GM10248 (cell line): ENCODE data around the gene IRF5.

Experiments used
- CTCF ChIA-PET: fragments of 300-600 bp; sonication (Branson Sonifier 250); formaldehyde crosslinking; extraction: SDS; loops from one replicate; lab custom pipeline; 2021; ENCODE audit warnings: antibody characterized with exemption; lab: Yijun Ruan, JAX
- POLR2A ChIA-PET: fragments of 350-650 bp; sonication (Branson Sonifier 250); formaldehyde crosslinking; extraction: SDS; loops from one replicate; lab custom pipeline; 2020; ENCODE audit warnings: antibody characterized with exemption; lab: Yijun Ruan, JAX
- DNase-seq: peaks from one replicate; pipeline ENCODE4 v3.0.0; 2012; ENCODE audit errors: extremely low spot score
- TF ChIP-seq, protein P1 (sequence below): IDR thresholded peaks from 2 replicates; pipeline ENCODE4 v1.5.1; 2012; ENCODE audit warnings: mild to moderate bottlenecking, low read depth; ENCODE audit errors: extremely low read depth, missing control alignments, control extremely low read depth

Gene IRF5

DNA sequence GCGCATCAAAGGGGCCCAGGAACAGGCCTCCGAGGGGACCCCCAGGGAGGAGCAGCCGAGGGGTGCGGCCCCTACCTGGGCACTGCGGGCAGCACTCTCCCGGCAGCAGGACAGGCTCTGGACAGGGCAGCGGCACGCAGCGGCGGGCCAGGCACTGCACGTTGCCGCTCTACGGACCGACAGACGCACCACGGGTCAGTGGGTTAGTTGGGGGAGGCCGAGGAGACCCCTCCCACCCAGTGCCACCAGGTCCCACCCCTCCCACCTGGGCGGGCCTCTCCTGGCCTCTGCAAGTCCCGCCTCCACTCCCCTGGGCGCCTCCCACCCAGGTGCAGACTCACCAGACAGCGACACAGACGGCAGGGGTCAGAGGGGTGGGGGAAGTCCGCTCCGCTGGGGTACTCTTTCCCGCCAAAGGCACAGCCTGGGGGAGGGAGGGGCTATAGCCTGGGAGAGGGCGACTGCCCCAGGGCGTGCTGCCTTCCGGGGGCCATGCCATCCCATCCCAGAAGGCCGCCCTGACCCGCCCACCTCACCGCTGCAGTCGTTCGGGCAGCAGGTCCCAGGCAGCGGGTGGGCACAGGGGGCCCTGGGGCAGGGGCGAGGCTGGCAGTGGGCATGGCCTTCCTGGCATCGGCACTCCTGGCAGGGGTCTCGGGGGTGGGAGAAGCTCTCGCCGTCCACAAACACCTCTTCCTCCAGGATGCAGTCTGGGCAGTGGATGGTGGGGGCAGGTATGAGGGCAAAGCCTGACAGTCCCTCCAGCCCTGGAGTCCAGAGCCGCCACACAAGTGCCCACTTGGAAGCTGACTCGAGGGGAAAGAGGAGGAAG is 46.4 kb upstream of the IRF5 start:
- POLR2A ChIA-PET = no interaction called here
- TF ChIP-seq, protein P1, sequence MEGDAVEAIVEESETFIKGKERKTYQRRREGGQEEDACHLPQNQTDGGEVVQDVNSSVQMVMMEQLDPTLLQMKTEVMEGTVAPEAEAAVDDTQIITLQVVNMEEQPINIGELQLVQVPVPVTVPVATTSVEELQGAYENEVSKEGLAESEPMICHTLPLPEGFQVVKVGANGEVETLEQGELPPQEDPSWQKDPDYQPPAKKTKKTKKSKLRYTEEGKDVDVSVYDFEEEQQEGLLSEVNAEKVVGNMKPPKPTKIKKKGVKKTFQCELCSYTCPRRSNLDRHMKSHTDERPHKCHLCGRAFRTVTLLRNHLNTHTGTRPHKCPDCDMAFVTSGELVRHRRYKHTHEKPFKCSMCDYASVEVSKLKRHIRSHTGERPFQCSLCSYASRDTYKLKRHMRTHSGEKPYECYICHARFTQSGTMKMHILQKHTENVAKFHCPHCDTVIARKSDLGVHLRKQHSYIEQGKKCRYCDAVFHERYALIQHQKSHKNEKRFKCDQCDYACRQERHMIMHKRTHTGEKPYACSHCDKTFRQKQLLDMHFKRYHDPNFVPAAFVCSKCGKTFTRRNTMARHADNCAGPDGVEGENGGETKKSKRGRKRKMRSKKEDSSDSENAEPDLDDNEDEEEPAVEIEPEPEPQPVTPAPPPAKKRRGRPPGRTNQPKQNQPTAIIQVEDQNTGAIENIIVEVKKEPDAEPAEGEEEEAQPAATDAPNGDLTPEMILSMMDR = no peak
- no peak for DNase-seq
- CTCF ChIA-PET = interaction anchor here (2.2 kb wide), 1 partner anchor 8 kb away, joined by 11 read pairs; no protein-coding TSS in a partner anchor

DNA sequence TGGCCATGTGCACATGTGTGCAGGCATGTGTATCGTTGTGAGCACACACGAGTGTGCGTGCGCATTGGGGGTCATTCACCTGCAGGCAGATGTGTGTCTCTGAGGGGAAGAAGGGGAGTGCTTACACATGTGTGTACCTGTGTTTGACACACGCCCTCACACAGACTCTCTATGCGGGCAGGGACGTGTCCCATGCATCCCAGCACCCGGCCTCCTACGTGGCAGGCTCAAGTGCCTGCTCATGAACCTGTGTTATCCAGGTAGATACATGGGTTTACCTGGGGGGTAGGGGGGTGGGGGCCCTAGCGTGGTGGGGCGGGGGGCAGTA is 45.8 kb upstream of the IRF5 start:
- ChIA-PET POLR2A (no interaction called here), CTCF (interaction anchor here (2.2 kb wide), 1 partner anchor 8 kb away, joined by 11 read pairs; no protein-coding TSS in a partner anchor)

DNA sequence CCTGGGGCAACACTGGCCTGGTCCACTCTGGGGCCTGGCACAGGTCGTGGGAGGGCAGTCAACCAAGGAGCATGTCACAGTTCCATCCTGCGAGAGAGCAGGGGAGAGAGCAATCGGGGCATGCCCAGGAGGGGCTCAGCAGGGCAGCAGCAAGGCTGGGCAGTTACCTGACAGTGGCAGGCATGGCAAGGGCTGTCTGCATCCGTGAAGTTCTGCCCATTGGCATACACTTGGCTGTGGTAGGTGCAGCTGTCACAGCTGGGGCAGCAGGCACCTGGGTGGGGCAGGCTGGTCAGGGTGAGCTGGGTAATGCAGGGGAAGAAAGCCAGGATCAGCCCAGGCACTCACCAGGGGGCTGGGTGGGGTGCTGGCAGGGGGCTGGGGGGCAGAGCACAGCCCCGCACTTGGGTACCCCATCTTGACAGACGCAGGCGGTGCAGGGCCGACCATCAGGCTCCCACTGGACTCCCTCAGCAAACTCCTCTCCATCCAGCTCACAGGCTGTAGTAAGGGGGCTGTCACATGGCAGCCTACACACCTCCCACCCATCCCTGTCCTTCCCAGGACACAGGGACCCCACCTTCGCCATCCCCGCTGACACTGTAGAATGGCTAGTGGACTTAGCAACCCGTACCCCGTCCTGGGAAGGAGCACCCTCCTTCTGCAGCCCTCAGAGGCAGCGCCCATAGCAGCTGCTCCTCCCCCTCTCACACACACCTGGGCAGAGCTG is 45.0 kb upstream of the IRF5 start:
- ChIA-PET CTCF (interaction anchor here (0.6 to 2.2 kb wide), 2 partner anchors 9 to 11 kb away, joined by 3 to 11 read pairs; no protein-coding TSS in a partner anchor), POLR2A (interaction anchor here (0.6 kb wide), 2 partner anchors 12 to 488 kb away, joined by 3 to 5 read pairs; no protein-coding TSS in a partner anchor)
- no peak for DNase-seq
- TF ChIP-seq, protein P1 = no peak

More for the DNA sequence above, 45.8 kb upstream of the IRF5 start:
- DNase-seq = no peak
- TF ChIP-seq, protein P1 = no peak

DNA sequence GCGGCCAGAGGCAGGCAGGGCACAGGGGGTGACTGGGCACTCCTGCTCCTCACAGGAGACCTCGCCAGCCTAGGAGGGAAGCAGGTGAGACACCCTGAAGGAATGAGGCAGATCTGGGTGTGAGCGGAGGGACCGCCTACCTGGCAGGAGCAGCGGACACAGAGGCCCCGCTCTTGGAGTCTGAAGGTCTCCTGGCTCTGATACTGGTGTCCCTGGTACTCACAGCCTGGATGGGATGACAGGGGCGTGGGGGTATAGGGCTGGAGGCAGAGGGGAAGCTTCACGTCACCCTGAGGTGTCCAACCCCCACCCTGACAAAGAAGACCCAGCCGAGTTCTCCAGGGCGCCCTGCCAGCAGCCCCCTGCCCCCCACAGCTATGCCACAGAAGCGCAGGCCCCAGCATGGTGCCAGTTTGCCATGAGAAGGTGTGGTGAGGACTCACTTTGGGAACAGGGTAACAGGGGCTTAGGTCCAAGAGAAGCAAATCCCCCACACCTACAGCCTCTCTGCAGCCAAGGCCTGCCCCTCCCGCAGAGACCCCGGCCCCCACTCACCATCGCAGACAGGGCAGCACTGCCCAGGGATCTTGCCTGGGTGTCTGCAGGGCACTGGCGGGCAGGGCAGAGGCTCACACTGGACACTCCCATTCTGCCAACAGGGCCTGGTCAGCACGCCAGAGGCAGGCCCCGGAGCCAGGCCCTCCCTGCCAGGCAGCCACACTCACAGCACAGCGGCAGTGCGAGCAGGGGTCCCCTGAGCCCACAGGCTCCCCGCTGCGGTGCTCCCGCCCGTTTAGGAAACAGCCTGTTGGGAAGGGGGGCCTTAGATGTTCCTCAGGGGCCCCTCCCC is 44.3 kb upstream of the IRF5 start:
- ChIA-PET CTCF (interaction anchor here (1.3 to 2.2 kb wide), 3 partner anchors 10 to 16 kb away, joined by 3 to 11 read pairs (median 3); partner anchors contain the start of gene KCP), POLR2A (no interaction called here)
- DNase-seq = no peak
- TF ChIP-seq, protein P1 = no peak

DNA sequence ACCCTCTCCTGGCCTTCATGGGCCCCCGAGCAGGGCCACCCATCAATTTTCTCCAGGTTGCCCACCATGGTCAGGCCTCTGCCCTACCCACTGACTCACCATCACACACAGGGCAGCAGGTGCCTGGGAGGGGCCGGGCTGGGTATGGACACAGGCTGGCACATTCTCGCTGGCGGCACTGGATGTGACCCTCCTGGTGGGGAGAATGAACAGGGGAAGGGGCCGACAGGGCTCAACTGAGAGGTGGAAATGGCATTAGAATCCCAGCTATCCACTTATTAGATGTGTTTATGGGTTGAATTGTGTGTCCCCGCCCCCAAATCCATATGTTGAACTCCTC is 43.7 kb upstream of the IRF5 start:
- no peak for DNase-seq
- POLR2A ChIA-PET = no interaction called here
- TF ChIP-seq, protein P1 = no peak
- CTCF ChIA-PET = interaction anchor here (1.3 to 2.2 kb wide), 3 partner anchors 10 to 16 kb away, joined by 3 to 11 read pairs (median 3); partner anchors contain the start of gene KCP
